Stimulated activated CD4-positive, alpha-beta T cell treated with anti-CD3 and anti-CD28 coated beads, Interleukin-2, amount 100 ng/mL, for 48 hours (primary cell): ENCODE measurements around the gene SOWAHC.
"Not testable (repeated sequence)": the region's sequence is repeated elsewhere in the genome, so short reads cannot be mapped to it uniquely, and the experiment has no call there.

Source experiments
- DNase-seq, 2 donors: peaks; one replicate each; pipeline ENCODE4 v3.0.0-alpha.2; 2020

SOWAHC gene

DNA sequence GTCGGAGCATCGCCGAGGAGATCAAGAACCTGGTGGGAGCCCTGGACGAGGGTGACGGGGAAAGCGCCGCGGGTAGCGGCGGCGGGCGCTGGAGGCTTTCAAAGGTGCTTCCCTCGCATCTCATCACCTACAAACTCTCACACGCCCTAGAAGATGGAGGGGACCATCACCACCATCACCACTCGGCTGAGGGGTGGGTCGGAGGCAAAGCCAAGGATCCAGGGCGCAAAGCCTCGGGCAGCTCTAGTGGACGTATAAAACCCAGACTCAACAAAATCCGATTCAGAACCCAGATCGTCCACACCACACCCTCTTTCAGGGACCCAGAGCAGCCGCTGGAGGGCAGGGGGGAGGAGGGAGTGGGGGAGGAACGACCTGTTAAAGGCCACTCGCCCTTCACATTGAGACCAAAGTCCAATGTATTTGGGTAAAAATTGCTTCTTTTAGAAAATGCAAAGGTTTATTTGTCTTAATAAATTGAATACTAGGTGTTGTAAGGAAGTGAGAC, 1.5 kb downstream of the SOWAHC start:
- DNase-seq = no peak

DNA sequence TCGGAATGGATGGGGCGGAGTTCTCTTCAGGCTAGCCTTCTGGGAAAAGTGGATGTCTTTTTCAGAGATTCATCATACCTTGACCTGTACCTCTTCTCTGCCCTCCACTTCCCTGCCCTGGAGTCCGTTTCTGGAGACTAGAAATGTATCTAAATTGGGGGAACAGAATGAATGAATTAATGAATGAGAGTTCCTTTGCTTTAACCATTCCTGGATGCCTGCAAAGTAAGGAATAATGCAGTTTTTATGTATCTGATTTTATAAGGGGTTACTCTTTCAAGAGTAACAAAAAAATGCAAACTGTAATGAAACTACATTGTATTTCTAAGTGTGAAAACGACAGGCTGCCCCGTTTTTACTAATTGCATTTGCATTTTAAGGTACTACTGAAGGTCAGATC, 2.0 kb downstream of the SOWAHC start:
- no peak for DNase-seq

DNA sequence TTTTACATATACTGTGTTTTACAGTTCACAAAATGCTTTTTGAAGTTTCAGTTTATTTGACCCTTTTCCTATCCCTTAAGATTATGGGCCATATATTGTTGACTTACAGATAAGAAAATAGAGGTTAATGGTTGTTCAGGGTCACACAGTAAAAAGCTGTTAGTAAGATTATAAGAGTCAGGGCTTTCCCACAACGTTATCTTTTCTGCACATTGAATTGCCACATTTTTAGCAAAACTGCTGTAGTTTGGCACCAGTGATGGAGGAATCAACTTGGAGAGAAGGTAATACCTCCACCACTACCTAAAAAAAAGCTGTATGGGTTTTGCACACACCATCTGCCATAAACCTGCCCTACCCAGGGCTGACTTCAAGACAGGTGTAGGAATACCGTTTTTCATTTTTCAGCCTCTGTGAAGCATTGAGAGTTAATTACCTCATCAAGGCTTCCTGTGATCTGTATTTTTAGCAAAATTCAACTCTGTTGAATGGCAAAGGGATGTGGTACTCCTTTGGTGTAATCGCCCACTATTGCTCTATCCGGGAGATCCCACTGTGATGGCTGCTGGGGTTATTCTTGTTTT, 5.0 kb downstream of the SOWAHC start:
- DNase-seq = no peak

DNA sequence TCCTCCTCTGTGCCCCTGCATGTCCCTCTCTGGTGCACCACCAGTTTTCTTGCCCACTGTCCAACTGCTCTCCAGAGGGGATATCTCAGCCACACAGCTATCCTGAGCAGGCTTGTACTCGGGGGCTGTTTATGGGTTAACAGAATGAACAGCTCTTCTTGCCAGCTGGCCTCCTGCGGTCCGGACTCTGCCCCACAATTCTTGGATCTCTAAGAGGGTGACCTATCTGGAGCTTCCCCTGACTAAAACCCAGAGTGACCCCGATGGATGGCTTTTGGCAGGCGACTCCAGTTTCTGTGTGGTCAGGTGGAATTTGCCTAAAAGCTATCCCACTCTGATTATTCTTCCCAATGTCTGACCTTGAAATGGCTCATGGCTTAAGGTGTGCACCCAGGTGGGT, 9.1 kb downstream of the SOWAHC start:
- DNase-seq = no peak

DNA sequence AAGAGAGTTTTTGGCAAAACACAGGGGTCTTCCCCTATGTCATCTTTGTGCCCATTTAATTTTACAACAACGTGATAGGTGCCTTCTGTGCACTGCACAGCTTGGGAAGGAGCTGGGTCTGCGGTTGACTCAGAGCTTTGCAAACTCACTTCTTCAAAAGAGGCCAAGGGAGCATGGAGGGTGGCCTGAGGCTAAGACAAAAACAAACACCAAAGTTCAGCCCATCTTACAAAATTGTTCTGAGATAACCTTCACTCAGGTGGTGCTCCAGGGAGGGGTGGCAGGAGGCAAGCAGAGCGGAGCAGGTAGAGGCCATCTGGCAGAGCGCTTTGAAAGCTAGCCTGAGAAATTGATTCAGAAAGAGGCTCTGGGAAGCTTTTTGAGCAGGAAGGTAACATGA, 9.8 kb downstream of the SOWAHC start:
- DNase-seq = no peak

DNA sequence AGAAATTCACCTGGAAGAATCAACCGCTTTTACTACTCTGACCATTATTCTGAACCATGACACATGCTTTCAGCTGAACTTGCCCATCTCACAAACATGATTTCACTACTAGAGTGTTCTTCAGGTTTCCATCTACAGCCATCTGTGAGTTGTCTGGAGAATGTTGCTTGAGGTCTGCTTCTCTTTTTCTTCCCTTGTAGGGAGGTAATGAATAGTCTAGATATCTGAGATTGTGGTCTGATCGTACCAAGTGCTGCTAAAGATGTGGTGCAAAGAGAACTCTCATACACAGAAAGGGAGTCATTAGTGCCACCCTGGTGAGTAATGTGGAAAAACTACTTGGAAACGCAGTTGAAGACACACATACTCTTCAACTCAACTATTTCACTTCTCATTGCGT, 10.2 kb downstream of the SOWAHC start:
- DNase-seq = no peak

DNA sequence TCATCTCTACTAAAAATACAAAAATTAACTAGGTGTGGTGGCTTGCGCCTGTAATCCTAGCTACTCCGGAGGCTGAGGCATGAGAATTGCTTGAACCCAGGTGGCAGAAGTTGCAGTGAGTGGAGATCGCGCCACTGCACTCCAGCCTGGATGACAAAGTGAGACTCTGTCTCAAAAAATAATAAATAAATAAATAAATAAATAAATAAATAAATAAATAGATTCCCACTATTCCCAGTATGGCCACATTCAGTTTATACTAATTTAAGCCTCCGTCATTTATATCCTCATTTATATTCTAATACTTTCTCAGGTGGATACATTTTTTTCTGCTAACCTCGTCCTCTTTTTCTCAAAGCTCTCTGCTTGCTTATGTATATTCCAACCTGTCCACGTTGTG, 14.2 kb downstream of the SOWAHC start:
- DNase-seq = not testable (repeated sequence)

DNA sequence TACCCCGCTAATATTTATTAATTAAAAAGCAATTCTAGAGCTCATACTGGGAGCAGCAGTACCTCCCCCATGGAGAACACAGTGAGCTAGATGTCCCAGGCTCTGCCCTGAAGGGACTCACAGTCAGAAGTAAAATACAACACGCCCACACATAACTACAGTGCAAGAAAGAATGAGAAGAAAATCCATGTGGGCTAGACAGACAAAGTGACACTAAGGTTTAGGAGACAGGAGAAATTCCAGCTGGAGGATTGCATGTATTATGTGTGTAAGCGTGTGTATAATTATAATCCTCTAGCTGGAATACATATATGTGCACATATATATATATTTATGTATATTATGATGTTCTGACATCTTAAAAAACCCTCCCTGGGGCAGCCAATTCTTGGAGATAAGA, 15.7 kb downstream of the SOWAHC start:
- no peak for DNase-seq

DNA sequence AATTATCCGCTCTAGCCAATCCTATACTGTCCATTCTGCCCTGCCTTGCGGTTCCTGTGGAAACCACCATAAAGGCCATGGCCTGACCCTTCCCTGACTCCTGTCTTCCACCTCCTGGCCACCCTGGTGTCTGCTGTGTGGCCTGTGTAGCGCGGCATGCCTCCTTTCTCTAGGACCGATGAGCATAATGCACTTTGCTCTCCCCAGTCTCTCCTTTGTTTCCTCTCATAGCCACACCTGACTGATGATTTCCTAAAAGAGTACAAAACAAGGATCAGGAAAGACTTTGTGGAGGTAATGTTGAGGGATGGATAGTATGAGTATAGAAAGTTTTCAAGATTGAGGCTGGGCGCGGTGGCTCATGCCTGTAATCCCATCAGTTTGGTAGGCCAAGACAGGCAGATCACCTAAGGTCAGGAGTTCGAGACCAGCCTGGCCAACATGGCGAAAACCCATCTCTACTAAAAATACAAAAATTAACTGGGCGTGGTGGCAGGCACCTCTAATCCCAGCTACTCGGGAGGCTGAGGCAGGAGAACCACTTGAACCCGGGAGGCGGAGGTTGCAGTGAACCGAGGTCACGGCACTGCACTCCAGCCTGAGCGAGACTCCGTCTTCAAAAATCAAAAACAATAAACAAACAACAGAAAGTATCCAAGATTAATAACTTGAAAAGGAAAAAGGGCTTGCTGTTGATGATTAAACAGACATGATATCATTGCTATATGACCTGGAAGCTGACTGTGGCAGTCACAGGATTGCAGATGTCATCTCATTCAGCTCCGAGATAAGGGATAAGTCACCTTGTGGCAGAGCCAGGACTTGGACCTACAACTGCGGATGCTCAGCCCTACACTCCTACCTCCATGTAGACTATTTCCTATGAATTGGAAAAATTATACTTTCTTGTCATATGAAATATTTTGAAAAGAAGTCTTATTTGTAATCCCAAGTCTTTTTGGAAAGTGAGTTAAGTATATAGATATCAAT, 16.6 kb downstream of the SOWAHC start:
- DNase-seq = no peak

DNA sequence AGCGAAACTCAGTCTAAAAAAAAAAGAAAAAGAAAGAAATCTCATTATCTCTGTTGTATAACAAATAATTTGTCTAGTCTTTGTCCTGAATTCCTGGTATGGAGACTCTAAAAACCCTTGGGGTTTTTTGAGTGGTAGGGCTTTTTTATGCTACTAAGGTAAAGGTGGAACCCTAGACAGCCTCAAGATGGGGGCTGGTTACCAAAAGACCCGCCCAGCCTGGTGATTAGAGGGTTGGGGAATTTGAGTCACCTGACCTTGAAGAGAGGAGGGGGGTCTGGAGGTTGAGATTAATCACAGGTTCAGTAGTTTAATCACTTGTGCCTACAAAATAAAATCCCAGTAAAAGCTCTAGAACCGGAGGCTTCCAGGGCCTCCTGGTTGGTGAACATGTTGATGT, 17.6 kb downstream of the SOWAHC start:
- no peak for DNase-seq

DNA sequence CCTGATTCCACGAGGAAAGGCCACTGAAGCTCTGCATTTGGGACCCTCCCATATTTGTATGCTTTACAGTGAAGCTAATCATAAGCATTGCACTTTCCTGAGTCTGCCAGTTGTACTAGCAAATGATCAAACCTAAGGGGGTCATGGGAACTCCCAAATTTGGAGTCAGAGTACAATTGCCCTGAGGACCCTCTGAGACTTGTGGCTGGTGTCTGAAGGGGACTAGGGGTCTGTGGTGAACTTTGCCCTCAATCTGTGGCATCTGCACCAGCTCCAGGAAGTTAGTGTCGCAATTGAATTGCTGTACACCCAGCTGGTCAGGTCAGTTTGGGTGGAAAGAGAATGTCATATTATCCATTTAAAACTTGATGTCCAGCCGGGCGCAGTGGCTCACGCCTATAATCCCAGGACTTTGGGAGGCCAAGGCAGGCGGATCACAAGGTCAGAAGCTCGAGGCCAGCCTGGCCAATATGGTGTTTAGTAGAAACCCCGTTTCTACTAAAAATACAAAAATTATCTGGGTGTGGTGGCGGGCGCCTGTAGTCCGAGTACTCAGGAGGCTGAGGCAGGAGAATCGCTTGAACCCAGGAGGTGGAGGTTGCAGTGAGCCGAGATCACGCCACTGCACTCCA, 18.1 kb downstream of the SOWAHC start:
- no peak for DNase-seq

DNA sequence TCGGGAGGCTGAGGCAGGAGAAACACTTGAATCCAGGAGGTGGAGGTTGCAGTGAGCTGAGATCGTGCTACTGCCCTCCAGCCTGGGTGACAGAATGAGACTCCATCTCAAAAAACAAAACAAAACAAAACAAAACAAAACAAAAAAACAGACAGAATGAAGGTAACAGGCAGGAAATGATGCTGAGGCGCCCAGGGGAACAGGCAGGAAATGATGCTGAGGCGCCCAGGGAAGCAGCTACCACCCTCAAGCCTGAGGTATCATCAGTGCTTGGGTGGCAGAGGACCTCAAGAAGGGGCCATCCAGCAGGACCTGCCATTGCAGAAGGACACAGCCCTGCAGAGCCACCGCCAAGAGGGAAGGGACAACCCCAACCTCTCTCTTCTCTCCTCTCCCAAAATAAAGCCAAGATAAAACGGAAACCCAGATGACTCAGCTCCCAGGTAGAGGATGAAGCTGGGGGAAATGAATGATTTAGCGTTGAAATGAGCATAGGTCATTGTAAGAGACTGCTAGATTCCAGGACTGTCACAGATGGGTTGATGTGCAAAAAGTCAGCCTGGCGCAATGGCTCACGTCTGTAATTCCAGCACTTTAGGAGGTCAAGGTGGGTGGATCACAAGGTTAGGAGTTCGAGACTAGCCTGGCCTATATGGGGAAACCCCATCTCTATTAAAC, 19.3 kb downstream of the SOWAHC start:
- DNase-seq = no peak

DNA sequence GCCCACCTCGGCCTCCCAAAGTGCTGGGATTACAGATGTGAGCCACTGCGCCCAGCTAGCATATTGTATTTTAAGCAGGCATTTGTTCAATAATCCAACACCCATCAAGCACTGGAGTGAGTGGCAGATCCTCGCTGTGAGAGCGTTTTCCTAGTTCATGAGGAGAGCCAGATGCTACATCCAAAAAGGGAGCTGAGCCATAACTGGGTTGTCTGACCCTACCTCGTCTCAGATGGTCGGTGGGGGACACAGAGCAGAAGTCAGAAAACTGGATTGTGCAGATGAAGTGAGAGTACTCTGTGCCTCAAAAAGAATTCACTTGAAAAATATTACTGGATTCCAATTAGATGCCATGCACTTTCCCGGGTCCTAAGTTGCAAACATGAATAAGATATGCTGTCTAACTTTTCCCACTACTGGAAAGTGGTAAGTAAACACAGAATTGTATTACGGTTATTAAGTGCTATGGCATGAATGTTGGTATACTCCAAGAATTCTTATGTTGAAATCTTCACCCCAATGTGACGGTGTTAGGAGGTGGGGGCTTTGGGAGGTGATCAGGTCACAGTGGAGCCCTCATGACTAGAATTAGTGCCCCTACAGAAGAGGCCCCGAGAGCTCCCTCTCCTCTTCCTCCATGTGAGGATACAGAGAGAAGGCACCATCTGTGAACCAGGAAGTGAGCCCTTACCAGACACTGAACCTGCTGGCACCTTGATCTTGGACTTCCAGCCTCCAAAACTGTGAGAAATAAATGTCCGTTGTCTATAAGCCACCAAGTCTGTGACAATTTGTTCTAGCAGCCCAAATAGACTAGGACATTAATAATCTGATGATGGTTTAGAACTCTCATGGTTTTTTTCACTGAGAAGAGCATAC, 21.5 kb downstream of the SOWAHC start:
- DNase-seq = no peak

DNA sequence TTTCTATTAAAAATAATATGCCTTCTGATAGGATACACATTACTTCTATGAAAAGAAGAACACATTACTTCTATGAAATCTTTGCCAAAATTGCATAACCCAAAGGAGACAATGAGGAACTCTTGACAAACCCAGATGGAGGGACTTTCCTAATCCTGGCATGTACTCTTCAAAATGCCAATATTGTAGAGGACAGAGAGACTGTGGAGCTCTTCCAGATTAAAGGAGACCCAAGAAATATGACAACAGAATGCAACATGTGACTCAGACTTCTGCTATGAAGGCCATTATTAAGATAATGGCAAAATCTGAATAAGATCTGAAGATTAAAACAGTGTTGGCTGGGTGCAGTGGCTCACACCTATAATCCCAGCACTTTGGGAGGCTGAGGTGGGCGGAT, 22.2 kb downstream of the SOWAHC start:
- DNase-seq = no peak

DNA sequence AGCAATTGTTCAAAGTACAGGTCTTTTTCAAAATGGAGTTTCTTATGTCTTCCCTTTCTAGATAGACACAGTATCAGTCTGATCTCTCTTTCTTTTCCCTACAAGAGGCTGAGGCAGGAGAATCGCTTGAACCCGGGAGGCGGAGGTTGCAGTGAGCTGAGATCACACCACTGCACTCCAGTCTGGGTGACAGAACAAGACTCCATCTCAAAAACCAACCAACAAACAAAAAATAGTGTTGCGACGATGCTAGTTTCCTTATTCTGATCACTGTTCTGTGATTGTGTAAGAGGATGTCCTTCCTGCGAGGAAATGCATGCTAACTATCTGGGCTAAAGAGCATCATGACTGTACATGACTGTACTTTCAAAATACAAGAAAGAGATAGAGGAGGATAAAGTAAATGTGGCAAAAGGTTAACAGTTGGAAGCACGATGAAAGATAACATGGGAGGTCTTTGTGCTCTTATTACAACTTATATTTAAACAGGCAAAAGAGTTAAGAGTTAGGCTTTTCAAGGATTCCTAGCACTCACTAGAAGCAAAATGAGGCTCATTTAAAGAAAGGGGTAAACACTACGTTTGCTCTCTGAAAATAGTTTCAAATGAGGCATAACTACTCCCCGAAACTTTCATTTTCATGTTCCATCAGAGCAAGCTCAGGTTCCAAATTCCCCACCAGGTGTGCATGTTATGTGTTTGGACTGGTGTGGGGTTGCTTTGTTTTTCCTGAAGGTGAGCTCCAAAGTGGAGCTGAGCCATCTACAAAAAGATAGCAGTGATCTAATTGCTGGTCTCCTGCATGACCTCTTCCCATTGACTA, 23.8 kb downstream of the SOWAHC start:
- no peak for DNase-seq

DNA sequence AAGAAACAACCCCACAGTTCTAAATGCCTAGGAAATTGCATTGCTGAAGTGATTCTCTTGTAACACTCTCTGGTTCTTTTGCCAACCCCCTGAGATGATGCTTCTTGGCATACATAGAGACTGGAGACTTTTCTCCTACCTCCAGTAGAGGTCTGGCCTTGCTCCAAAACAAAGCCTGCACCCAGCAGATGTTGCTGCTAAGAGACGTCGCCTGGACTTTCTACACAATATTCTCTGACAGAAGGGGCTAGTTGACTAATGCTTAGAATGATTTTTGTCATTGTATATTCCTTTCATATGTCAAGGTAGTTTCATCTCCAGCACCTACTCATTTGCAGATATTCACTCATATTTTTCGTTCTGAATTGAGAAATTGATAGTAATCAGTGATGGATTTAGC, 24.6 kb downstream of the SOWAHC start:
- DNase-seq = no peak

DNA sequence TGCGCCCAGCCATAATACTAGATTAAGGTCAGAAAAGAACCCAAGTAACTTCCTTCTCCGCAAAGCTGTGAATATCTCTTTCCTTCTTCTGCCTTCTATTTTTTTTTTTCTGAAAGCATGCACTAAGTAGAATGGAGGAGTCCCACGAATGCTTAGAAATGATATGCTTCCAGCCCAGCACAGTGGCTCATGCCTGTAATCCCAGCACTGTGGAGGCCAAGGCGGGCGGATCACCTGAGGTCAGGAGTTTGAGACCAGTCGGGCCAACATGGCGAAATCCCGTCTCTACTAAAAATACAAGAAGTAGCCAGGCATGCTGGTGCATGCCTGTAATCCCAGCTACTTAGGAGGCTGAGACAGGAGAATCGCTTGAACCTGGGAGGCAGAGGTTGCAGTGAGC, 25.8 kb downstream of the SOWAHC start:
- DNase-seq = not testable (repeated sequence)

DNA sequence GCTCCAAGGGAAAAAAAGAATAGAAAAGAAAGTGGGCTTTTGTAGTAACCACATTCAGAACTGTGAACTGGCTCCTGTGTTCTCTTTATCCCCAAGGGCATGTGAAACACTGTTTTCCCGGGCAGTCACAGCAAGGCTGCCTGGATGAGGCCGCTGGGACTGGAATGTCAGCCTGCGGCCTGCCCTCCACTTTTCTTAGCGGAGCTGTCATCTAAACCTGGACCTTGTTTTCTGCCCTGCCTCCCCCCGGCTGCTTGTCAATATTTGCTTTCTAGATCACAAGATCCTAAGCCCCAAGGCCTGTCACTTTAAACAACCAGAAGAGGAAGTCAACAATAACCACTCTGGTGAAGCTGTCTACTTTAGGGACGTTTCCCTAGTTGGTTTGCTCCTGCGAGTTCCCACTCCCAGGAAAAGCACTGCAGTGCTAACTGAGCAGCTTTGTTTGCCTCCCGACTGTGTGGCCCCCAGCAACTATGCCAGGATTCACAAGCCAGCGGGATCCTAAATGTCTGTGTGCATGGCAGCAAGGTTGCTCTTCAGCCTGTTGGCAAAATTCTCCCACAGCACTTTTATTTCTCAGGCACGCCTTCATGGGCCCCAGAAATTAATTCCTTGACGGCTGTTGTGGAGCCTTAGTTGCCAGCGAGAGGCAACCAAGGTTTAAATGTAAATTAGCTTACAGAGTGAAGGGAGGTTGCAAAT, 30.6 kb downstream of the SOWAHC start:
- DNase-seq = no peak

DNA sequence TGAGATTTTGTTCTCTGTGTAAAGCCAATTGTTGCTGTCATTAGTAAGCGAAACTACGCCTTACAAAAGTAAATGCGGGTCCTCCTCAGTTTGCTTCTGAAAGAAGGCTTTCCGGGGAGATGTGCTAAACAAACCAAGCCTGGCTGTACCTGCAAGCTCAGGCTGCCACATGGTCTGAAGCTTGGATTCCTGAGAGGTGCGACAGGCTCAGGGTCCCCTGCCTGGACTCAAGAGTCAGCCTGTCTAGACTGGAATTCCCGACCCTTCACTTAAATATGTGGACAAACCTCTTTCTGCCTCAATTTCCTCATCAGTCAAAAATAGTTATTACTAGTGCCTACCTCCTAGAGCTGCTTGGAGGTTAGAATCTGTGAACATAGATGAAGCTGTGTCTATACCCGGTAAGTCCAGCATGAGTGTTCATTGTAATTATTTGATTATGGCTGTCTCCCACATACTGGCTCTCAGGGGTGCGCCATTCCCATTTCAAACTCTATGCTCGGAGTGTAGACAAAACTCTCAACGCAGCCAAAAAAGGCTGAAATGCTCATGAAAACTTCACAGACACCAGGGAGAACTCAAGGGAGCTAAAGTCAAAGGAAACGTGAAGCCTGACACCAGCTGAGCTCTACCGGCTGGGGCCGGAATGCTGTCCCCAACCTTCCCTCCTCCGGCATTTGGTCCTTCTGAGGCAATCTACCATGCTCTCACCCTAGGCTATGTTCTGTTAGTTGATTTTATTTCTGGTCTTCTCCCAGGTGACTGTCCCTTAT, 31.4 kb downstream of the SOWAHC start:
- DNase-seq = no peak

DNA sequence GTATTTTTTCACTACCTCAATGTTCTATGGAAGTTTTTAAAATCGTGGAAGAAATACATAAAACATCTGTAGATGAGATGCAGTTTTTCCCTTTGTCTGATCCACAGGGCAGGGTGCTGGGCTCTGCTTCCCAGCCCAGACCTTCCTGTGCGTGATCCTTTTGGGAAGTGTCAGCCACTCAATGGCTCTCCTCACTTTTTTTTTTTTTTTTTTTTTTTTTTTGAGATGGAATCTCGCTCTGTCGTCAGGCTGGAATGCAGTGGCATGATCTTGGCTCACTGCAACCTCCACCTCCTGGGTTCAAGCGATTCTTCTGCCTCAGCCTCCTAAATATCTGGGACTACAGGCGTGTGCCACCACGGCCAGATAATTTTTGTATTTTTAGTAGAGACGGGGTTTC, 32.8 kb downstream of the SOWAHC start:
- DNase-seq = no peak
